HG03575 (cell line): ENCODE data around the gene TXLNG.
A peak's percentile ranks its signal among the peaks of the same experiment; 100 is the strongest.

Experiments used
- ATAC-seq: cut with Tn5 transposase; IDR thresholded peaks from one replicate; pipeline ENCODE4 v1.9.1; 2021; ENCODE audit not compliant: unreplicated experiment, insufficient number of reproducible peaks, low FRiP score; ENCODE audit errors: extremely low read depth

TXLNG gene

GRCh38 chrX:16868920-16869319, 82.7 kb downstream of the TXLNG start:
- ATAC-seq, result no peak

GRCh38 chrX:16869393-16870094, 83.3 kb downstream of the TXLNG start:
- no peak for ATAC-seq

- ATAC-seq, result no peak
These were observed 84.0 kb downstream of the TXLNG start, which contains the start of gene RBBP7 for GRCh38 chrX:16870095-16870861. Gene RBBP7 (minus strand): TSS chrX:16870362. CDS start chrX:16870053, 309 bp downstream.

- no peak for ATAC-seq
These were observed 84.9 kb downstream of the TXLNG start for GRCh38 chrX:16870862-16871815.

GRCh38 chrX:16873106-16873505, 86.8 kb downstream of the TXLNG start:
- ATAC-seq, result no peak

GRCh38 chrX:16874458-16875095, 88.3 kb downstream of the TXLNG start:
- ATAC-seq, result no peak

GRCh38 chrX:16876696-16877095, 90.4 kb downstream of the TXLNG start:
- ATAC-seq, result no peak

GRCh38 chrX:16882169-16882568, 95.9 kb downstream of the TXLNG start:
- ATAC-seq, result no peak

GRCh38 chrX:16882702-16883486, 96.6 kb downstream of the TXLNG start:
- peak; percentile 35 for ATAC-seq

- no peak for ATAC-seq
These were observed 97.2 kb downstream of the TXLNG start for GRCh38 chrX:16883487-16883804.

- ATAC-seq, result no peak
These were observed 99.4 kb downstream of the TXLNG start for GRCh38 chrX:16885628-16886027.

- ATAC-seq, result no peak
These were observed 106.5 kb downstream of the TXLNG start for GRCh38 chrX:16892504-16893362.
